Activated B cell treated with CpG ODN at 0.5 μM for 24 hours (primary cell): ENCODE results near the gene CAMK2N2. TPM values are rescaled to one million over a fixed set of nuclear protein-coding genes. Genes with fewer than 3 reads are reported as not detected.

Source experiments
- ATAC-seq: fragments of 200-7000 bp; cut with Tn5 transposase; one replicate; pipeline ENCODE4 v1.10.0; 2021; ENCODE audit warnings: low read depth, mild to moderate bottlenecking, moderate library complexity
- CTCF ChIA-PET: fragments of 350-600 bp; sonication (Branson Sonifier 250); formaldehyde crosslinking; loops from one replicate; lab custom pipeline; 2021; ENCODE audit warnings: antibody characterized with exemption; lab: Charles Lee
- POLR2A ChIA-PET: fragments of 350-600 bp; sonication (Branson Sonifier 250); formaldehyde crosslinking; loops from one replicate; lab custom pipeline; 2021; ENCODE audit warnings: antibody characterized with exemption; lab: Charles Lee
- DNase-seq: peaks from one replicate; pipeline ENCODE4 v3.0.0; 2022
- H3K27ac Mint-ChIP-seq: one replicate; pipeline ENCODE4 v1.8.0; 2020; ENCODE audit warnings: mixed read lengths
- H3K27me3 Mint-ChIP-seq: one replicate; pipeline ENCODE4 v1.8.0; 2021; ENCODE audit warnings: mixed read lengths
- H3K36me3 Mint-ChIP-seq: one replicate; pipeline ENCODE4 v1.8.0; 2021; ENCODE audit warnings: low read depth, mixed read lengths
- H3K4me1 Mint-ChIP-seq: one replicate; pipeline ENCODE4 v1.8.0; 2021; ENCODE audit warnings: mixed read lengths
- H3K4me3 Mint-ChIP-seq: one replicate; pipeline ENCODE4 v1.8.0; 2020; ENCODE audit warnings: mild to moderate bottlenecking, mixed read lengths
- H3K9me3 Mint-ChIP-seq: one replicate; pipeline ENCODE4 v1.8.0; 2020; ENCODE audit warnings: mixed read lengths
- CTCF ChIP-seq: fragments of 200-600 bp; IDR thresholded peaks from one replicate; pipeline ENCODE4 v1.8.0; 2022; ENCODE audit warnings: antibody characterized with exemption, mild to moderate bottlenecking
- intact Hi-C: fragments of 100-400 bp; cut with micrococcal nuclease; formaldehyde crosslinking; loops from one replicate; pipeline ENCODE4 v1.15.1; 2024
- total RNA-seq: library from RNA; stranded (reverse); gene quantifications from 2 replicates; pipeline ENCODE4 v1.2.3, GENCODE V29; 2022

The CAMK2N2 gene
- total RNA-seq, 1 donor from 2014 or later, result not detected

- ChIA-PET CTCF (interaction anchor here (0.9 to 2.9 kb wide), 2 partner anchors 10 to 340 kb away, joined by 3 to 12 read pairs; no protein-coding TSS in a partner anchor), POLR2A (interaction anchor here (1.1 kb wide), 1 partner anchor 10 kb away, joined by 4 read pairs; no protein-coding TSS in a partner anchor)
- Mint-ChIP-seq H3K36me3 (peaks cover 4% of the 10 kb centered on the region), H3K4me1 (no peaks in the 10 kb centered on the region), H3K27me3 (peaks cover 12% of the 10 kb centered on the region), H3K4me3 (no peak overlapping the region), H3K27ac (no peak overlapping the region), H3K9me3 (no peaks in the 10 kb centered on the region)
- ATAC-seq (no peak), DNase-seq (no peak)
- TF ChIP-seq CTCF, result no peak
- intact Hi-C loops, result no loop called here
Observed at GRCh38 chr3:184237211-184237610, 24.1 kb downstream of the CAMK2N2 start.

- ATAC-seq (no peak), DNase-seq (no peak)
- POLR2A ChIA-PET, result no interaction called here
- Mint-ChIP-seq H3K27me3 (peaks cover 18% of the 10 kb centered on the region), H3K4me3 (no peak overlapping the region), H3K9me3 (no peaks in the 10 kb centered on the region), H3K4me1 (peaks cover 2% of the 10 kb centered on the region), H3K36me3 (no peaks in the 10 kb centered on the region), H3K27ac (no peak overlapping the region)
- TF ChIP-seq CTCF, result no peak
- intact Hi-C loops, result no loop called here
- CTCF ChIA-PET, result interaction anchor here (0.9 to 2.9 kb wide), 2 partner anchors 10 to 340 kb away, joined by 3 to 12 read pairs; no protein-coding TSS in a partner anchor
Observed at GRCh38 chr3:184236636-184237035, 24.7 kb downstream of the CAMK2N2 start.

GRCh38 chr3:184236033-184236410, 25.3 kb downstream of the CAMK2N2 start:
- peaks cover 24% of the 10 kb centered on the region for H3K27me3 Mint-ChIP-seq

GRCh38 chr3:184235381-184236032, 25.8 kb downstream of the CAMK2N2 start:
- ChIA-PET POLR2A (no interaction called here), CTCF (interaction anchor here (2.9 kb wide), 1 partner anchor 8 kb away, joined by 12 read pairs; no protein-coding TSS in a partner anchor)
- DNase-seq (no peak), ATAC-seq (no peak)
- Mint-ChIP-seq H3K4me1 (peaks cover 10% of the 10 kb centered on the region), H3K36me3 (no peaks in the 10 kb centered on the region), H3K9me3 (no peaks in the 10 kb centered on the region), H3K27ac (no peak overlapping the region), H3K27me3 (peaks cover 26% of the 10 kb centered on the region), H3K4me3 (no peak overlapping the region)
- no peak for TF ChIP-seq CTCF
- intact Hi-C loops, result no loop called here

More at GRCh38 chr3:184236033-184236410, 25.3 kb downstream of the CAMK2N2 start:
- POLR2A ChIA-PET, result no interaction called here
- H3K27ac Mint-ChIP-seq, result no peak overlapping the region
- DNase-seq (no peak), ATAC-seq (no peak)
- H3K9me3 Mint-ChIP-seq, result no peaks in the 10 kb centered on the region
- TF ChIP-seq CTCF, result no peak
- intact Hi-C loops, result no loop called here
- H3K4me3 Mint-ChIP-seq, result no peak overlapping the region
- CTCF ChIA-PET, result interaction anchor here (2.9 kb wide), 1 partner anchor 9 kb away, joined by 12 read pairs; no protein-coding TSS in a partner anchor
- H3K4me1 Mint-ChIP-seq, result peaks cover 8% of the 10 kb centered on the region
- no peaks in the 10 kb centered on the region for H3K36me3 Mint-ChIP-seq

GRCh38 chr3:184234671-184235380, 26.5 kb downstream of the CAMK2N2 start:
- ChIA-PET POLR2A (no interaction called here), CTCF (no interaction called here)
- Mint-ChIP-seq H3K4me1 (peaks cover 10% of the 10 kb centered on the region), H3K4me3 (no peak overlapping the region), H3K27me3 (peaks cover 26% of the 10 kb centered on the region), H3K27ac (no peak overlapping the region), H3K9me3 (no peaks in the 10 kb centered on the region), H3K36me3 (no peaks in the 10 kb centered on the region)
- no peak for TF ChIP-seq CTCF
- no peak for DNase-seq
- intact Hi-C loops, result no loop called here
- no peak for ATAC-seq
